ENCODE data around the gene RGSL1.
"Not testable (repeated sequence)": the region's sequence is repeated elsewhere in the genome, so short reads cannot be mapped to it uniquely, and the experiment has no call there.

Gene RGSL1

GRCh38 chr1:182446033-182446669, 3.8 kb upstream of the RGSL1 start:
- peak; percentile 56 for DNase-seq (ENCODE audit: low spot score)

GRCh38 chr1:182447124-182447523, 2.8 kb upstream of the RGSL1 start:
- DNase-seq (ENCODE audit: low spot score): not testable (repeated sequence)

GRCh38 chr1:182447660-182448059, 2.3 kb upstream of the RGSL1 start:
- no peak for DNase-seq (ENCODE audit: low spot score)

- DNase-seq (ENCODE audit: low spot score): no peak
Observed at GRCh38 chr1:182453631-182454030, 3.7 kb downstream of the RGSL1 start.

- no peak for DNase-seq (ENCODE audit: low spot score)
Observed at GRCh38 chr1:182457844-182458243, 7.9 kb downstream of the RGSL1 start.

GRCh38 chr1:182459949-182460348, 10.0 kb downstream of the RGSL1 start:
- DNase-seq (ENCODE audit: low spot score): no peak

- no peak for DNase-seq (ENCODE audit: low spot score)
Observed at GRCh38 chr1:182460550-182460951, 10.6 kb downstream of the RGSL1 start.

GRCh38 chr1:182473556-182473955, 23.6 kb downstream of the RGSL1 start:
- DNase-seq (ENCODE audit: low spot score): no peak

- DNase-seq (ENCODE audit: low spot score): no peak
Observed at GRCh38 chr1:182476625-182477024, 26.7 kb downstream of the RGSL1 start.

- DNase-seq (ENCODE audit: low spot score): no peak
Observed at GRCh38 chr1:182478238-182478637, 28.3 kb downstream of the RGSL1 start.

- DNase-seq (ENCODE audit: low spot score): no peak
Observed at GRCh38 chr1:182484067-182484466, 34.1 kb downstream of the RGSL1 start.

- DNase-seq (ENCODE audit: low spot score): peak; percentile 18
Observed at GRCh38 chr1:182484531-182485257, 34.7 kb downstream of the RGSL1 start.

- no peak for DNase-seq (ENCODE audit: low spot score)
Observed at GRCh38 chr1:182485861-182486260, 35.9 kb downstream of the RGSL1 start.

GRCh38 chr1:182488803-182489202, 38.9 kb downstream of the RGSL1 start:
- no peak for DNase-seq (ENCODE audit: low spot score)

GRCh38 chr1:182493063-182493462, 43.1 kb downstream of the RGSL1 start:
- no peak for DNase-seq (ENCODE audit: low spot score)

GRCh38 chr1:182495002-182495401, 45.1 kb downstream of the RGSL1 start:
- no peak for DNase-seq (ENCODE audit: low spot score)

GRCh38 chr1:182495693-182496092, 45.7 kb downstream of the RGSL1 start:
- DNase-seq (ENCODE audit: low spot score): no peak

GRCh38 chr1:182507685-182508084, 57.7 kb downstream of the RGSL1 start:
- no peak for DNase-seq (ENCODE audit: low spot score)

- DNase-seq (ENCODE audit: low spot score): no peak
Observed at GRCh38 chr1:182515556-182515955, 65.6 kb downstream of the RGSL1 start.

- no peak for DNase-seq (ENCODE audit: low spot score)
Observed at GRCh38 chr1:182520736-182521135, 70.8 kb downstream of the RGSL1 start.

- no peak for DNase-seq (ENCODE audit: low spot score)
Observed at GRCh38 chr1:182525342-182525741, 75.4 kb downstream of the RGSL1 start.

- no peak for DNase-seq (ENCODE audit: low spot score)
Observed at GRCh38 chr1:182527680-182528079, 77.7 kb downstream of the RGSL1 start.

- not testable (repeated sequence) for DNase-seq (ENCODE audit: low spot score)
Observed at GRCh38 chr1:182528206-182528605, 78.3 kb downstream of the RGSL1 start.

- DNase-seq (ENCODE audit: low spot score): no peak
Observed at GRCh38 chr1:182533896-182534295, 84.0 kb downstream of the RGSL1 start.

Measured in HuH-7 (cell line).